HCT116 (cell line): ENCODE measurements around the gene BRSK2.

Source experiments
- CBX3 ChIP-seq: IDR thresholded peaks from 2 replicates; pipeline ENCODE4 v1.6.1; 2012; ENCODE audit warnings: low read depth
- CTCF ChIP-seq, 3 experiments: fragments of 200-600 bp in 1 of 3; sonication (generic) in 1 of 3; IDR thresholded peaks in 2 of 3; conservative IDR thresholded peaks in 1 of 3; 2 replicates each; pipeline ENCODE4 v1.5.1; 2012 to 2017; ENCODE audit warnings: low read depth in 2 of 3, low read length in 2 of 3, antibody characterized with exemption in 1 of 3, borderline replicate concordance in 1 of 3, control low read depth in 1 of 3, mild to moderate bottlenecking in 1 of 3, mixed read lengths in 1 of 3, mixed run types in 1 of 3, moderate library complexity in 1 of 3; ENCODE audit not compliant: insufficient read depth in 1 of 3
- EGR1 ChIP-seq: IDR thresholded peaks from 2 replicates; pipeline ENCODE4 v1.6.1; 2012; ENCODE audit warnings: low read depth
- EZH2 ChIP-seq: fragments of 200-600 bp; sonication (generic); IDR thresholded peaks from 2 replicates; pipeline ENCODE4 v1.6.1; 2017; ENCODE audit warnings: antibody characterized with exemption, mixed run types
- EZH2phosphoT487 ChIP-seq: fragments of 200-600 bp; IDR thresholded peaks from 2 replicates; pipeline ENCODE4 v1.6.1; 2018; ENCODE audit warnings: antibody characterized with exemption, borderline replicate concordance
- FOSL1 ChIP-seq: IDR thresholded peaks from 2 replicates; pipeline ENCODE4 v1.6.1; 2012; ENCODE audit warnings: low read depth
- MAX ChIP-seq: IDR thresholded peaks from 2 replicates; pipeline ENCODE4 v1.6.1; 2012
- POLR2A ChIP-seq: IDR thresholded peaks from 2 replicates; pipeline ENCODE4 v1.7.0; 2011; ENCODE audit warnings: borderline replicate concordance; ENCODE audit not compliant: insufficient read depth, insufficient read length; ENCODE audit errors: extremely low read depth
- REST ChIP-seq: IDR thresholded peaks from 2 replicates; pipeline ENCODE4 v1.6.1; 2012; ENCODE audit warnings: low read depth
- TCF7L2 ChIP-seq: IDR thresholded peaks from 2 replicates; pipeline ENCODE4 v1.7.0; 2011; ENCODE audit warnings: borderline replicate concordance, inconsistent platforms; ENCODE audit not compliant: insufficient read depth, insufficient read length; ENCODE audit errors: extremely low read depth
- ZFX ChIP-seq: fragments of 450-650 bp; IDR thresholded peaks from 2 replicates; pipeline ENCODE4 v1.6.1; 2017
- TF ChIP-seq, protein P1 (sequence below): IDR thresholded peaks from 2 replicates; pipeline ENCODE4 v1.6.1; 2011; ENCODE audit warnings: mild to moderate bottlenecking, low read length, moderate library complexity; ENCODE audit not compliant: insufficient replicate concordance; ENCODE audit errors: extremely low read depth

DNA sequence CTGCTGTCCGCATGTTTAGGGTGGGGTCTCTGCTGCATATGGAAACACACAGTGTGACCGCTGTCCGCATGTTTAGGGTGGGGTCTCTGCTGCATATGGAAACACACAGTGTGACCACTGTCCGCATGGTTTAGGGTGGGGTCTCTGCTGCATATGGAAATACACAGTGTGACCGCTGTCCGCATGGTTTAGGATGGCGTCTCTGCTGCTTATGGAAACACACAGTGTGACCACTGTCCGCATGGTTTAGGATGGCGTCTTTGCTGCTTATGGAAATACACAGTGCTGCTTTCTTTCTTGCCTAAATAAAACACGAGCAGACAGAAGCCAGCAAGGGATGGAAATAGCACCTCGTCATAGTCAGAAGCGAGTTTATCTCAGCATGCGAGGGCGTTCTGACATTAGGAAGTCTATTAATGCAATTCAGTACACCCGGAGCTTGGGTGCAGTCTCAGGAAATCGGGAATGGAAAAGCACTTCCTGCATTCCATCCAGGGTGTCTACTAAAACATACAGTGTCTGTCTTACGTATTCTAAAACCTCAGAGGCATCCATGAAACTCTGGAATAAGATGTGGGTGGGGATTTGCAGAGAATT lies 47.7 kb upstream of the BRSK2 start:
- TF ChIP-seq TCF7L2 (no peak), EZH2phosphoT487 (no peak), POLR2A (no peak), FOSL1 (no peak), ZFX (no peak), CTCF (IDR thresholded peaks at IDR 0.05 in 2 of 3, conservative IDR thresholded peaks at IDR 0.05 in 1 of 3; ENCODE audit: borderline replicate concordance in 1 of 3, insufficient read depth in 1 of 3, low read depth in 2 of 3, low read length in 2 of 3) (no peak), MAX (no peak), EGR1 (no peak), REST (no peak), EZH2 (no peak), CBX3 (no peak)
- TF ChIP-seq, protein P1, sequence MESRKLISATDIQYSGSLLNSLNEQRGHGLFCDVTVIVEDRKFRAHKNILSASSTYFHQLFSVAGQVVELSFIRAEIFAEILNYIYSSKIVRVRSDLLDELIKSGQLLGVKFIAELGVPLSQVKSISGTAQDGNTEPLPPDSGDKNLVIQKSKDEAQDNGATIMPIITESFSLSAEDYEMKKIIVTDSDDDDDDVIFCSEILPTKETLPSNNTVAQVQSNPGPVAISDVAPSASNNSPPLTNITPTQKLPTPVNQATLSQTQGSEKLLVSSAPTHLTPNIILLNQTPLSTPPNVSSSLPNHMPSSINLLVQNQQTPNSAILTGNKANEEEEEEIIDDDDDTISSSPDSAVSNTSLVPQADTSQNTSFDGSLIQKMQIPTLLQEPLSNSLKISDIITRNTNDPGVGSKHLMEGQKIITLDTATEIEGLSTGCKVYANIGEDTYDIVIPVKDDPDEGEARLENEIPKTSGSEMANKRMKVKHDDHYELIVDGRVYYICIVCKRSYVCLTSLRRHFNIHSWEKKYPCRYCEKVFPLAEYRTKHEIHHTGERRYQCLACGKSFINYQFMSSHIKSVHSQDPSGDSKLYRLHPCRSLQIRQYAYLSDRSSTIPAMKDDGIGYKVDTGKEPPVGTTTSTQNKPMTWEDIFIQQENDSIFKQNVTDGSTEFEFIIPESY: no peak
